ENCODE data around the gene DESI2.

The DESI2 gene

GRCh38 chr1:244634546-244634945 is 18.4 kb upstream of the DESI2 start:
- DNase-seq, result no peak
- Histone ChIP-seq H4K20me1 (ENCODE audit: insufficient read depth, low read length) (no peaks in the 10 kb centered on the region), H3K9ac (ENCODE audit: low read length) (no peak overlapping the region), H3F3A (ENCODE audit: insufficient read depth, low read length) (no peaks in the 10 kb centered on the region), H3K4me2 (ENCODE audit: low read depth, low read length) (no peak overlapping the region), H3K4me3 (ENCODE audit: low read length) (no peak overlapping the region), H2AFZ (ENCODE audit: low read length) (no peak overlapping the region), H3K36me3 (replicated peaks; ENCODE audit: insufficient read depth, low read length) (no peaks in the 10 kb centered on the region), H3K9me3 (replicated peaks; ENCODE audit: insufficient read depth, low read length) (no peaks in the 10 kb centered on the region), H3K27ac (ENCODE audit: low read length) (no peak overlapping the region), H3K4me1 (ENCODE audit: low read length) (no peaks in the 10 kb centered on the region), H3K79me2 (ENCODE audit: low read length) (no peaks in the 10 kb centered on the region), H3K9me2 (replicated peaks; ENCODE audit: insufficient read depth, low read length) (no peaks in the 10 kb centered on the region), H3K27me3 (replicated peaks; ENCODE audit: insufficient read depth, low read length) (no peaks in the 10 kb centered on the region)
- TF ChIP-seq EZH2 (optimal IDR thresholded peaks at IDR 0.05; ENCODE audit: low read depth, low read length) (no peak), EZH2phosphoT487 (IDR thresholded peaks at IDR 0.05; ENCODE audit: low read length) (no peak)
- TF ChIP-seq, protein P1, sequence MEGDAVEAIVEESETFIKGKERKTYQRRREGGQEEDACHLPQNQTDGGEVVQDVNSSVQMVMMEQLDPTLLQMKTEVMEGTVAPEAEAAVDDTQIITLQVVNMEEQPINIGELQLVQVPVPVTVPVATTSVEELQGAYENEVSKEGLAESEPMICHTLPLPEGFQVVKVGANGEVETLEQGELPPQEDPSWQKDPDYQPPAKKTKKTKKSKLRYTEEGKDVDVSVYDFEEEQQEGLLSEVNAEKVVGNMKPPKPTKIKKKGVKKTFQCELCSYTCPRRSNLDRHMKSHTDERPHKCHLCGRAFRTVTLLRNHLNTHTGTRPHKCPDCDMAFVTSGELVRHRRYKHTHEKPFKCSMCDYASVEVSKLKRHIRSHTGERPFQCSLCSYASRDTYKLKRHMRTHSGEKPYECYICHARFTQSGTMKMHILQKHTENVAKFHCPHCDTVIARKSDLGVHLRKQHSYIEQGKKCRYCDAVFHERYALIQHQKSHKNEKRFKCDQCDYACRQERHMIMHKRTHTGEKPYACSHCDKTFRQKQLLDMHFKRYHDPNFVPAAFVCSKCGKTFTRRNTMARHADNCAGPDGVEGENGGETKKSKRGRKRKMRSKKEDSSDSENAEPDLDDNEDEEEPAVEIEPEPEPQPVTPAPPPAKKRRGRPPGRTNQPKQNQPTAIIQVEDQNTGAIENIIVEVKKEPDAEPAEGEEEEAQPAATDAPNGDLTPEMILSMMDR (IDR thresholded peaks at IDR 0.05; ENCODE audit: low read length), result no peak

GRCh38 chr1:244636488-244637259 is 16.3 kb upstream of the DESI2 start:
- Histone ChIP-seq H3F3A (ENCODE audit: insufficient read depth, low read length) (no peaks in the 10 kb centered on the region), H3K36me3 (replicated peaks; ENCODE audit: insufficient read depth, low read length) (no peaks in the 10 kb centered on the region), H3K9ac (ENCODE audit: low read length) (no peak overlapping the region), H3K27ac (ENCODE audit: low read length) (no peak overlapping the region), H3K4me3 (ENCODE audit: low read length) (no peak overlapping the region), H3K9me2 (replicated peaks; ENCODE audit: insufficient read depth, low read length) (no peaks in the 10 kb centered on the region), H2AFZ (ENCODE audit: low read length) (no peak overlapping the region), H3K4me1 (ENCODE audit: low read length) (no peaks in the 10 kb centered on the region), H3K27me3 (replicated peaks; ENCODE audit: insufficient read depth, low read length) (no peaks in the 10 kb centered on the region), H4K20me1 (ENCODE audit: insufficient read depth, low read length) (no peaks in the 10 kb centered on the region), H3K79me2 (ENCODE audit: low read length) (no peaks in the 10 kb centered on the region), H3K9me3 (replicated peaks; ENCODE audit: insufficient read depth, low read length) (no peaks in the 10 kb centered on the region), H3K4me2 (ENCODE audit: low read depth, low read length) (no peak overlapping the region)
- no peak for TF ChIP-seq EZH2 (optimal IDR thresholded peaks at IDR 0.05; ENCODE audit: low read depth, low read length)
- TF ChIP-seq, protein P1 (IDR thresholded peaks at IDR 0.05; ENCODE audit: low read length), result no peak
- TF ChIP-seq EZH2phosphoT487 (IDR thresholded peaks at IDR 0.05; ENCODE audit: low read length), result no peak
- DNase-seq, result no peak

GRCh38 chr1:244639561-244639960 is 13.4 kb upstream of the DESI2 start:
- Histone ChIP-seq H4K20me1 (ENCODE audit: insufficient read depth, low read length) (no peaks in the 10 kb centered on the region), H2AFZ (ENCODE audit: low read length) (no peak overlapping the region), H3K4me1 (ENCODE audit: low read length) (no peaks in the 10 kb centered on the region), H3K4me2 (ENCODE audit: low read depth, low read length) (no peak overlapping the region), H3K79me2 (ENCODE audit: low read length) (no peaks in the 10 kb centered on the region), H3K27me3 (replicated peaks; ENCODE audit: insufficient read depth, low read length) (no peaks in the 10 kb centered on the region), H3K36me3 (replicated peaks; ENCODE audit: insufficient read depth, low read length) (no peaks in the 10 kb centered on the region), H3K9ac (ENCODE audit: low read length) (no peak overlapping the region), H3K9me3 (replicated peaks; ENCODE audit: insufficient read depth, low read length) (no peaks in the 10 kb centered on the region), H3K4me3 (ENCODE audit: low read length) (no peak overlapping the region), H3F3A (ENCODE audit: insufficient read depth, low read length) (no peaks in the 10 kb centered on the region), H3K27ac (ENCODE audit: low read length) (no peak overlapping the region), H3K9me2 (replicated peaks; ENCODE audit: insufficient read depth, low read length) (no peaks in the 10 kb centered on the region)
- TF ChIP-seq EZH2 (optimal IDR thresholded peaks at IDR 0.05; ENCODE audit: low read depth, low read length), result no peak
- no peak for DNase-seq

DNA sequence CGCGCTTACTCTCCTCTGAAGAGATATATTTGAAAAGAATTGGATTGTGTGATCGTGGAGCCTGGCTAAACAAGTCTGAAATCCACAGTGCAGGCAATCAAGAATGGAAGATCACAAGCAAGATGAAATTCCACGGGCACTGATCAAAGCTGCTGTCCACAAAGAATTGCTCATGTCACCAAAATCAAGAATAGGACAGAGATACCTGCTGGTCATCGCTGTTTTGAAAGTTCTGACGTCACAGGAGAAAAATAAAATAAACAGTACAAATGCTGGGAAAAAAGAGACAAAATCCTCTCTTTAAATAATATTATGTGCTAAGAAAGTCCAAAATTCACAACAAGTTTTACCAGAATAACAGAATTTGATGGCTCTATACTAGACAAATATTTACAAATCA is 12.0 kb upstream of the DESI2 start:
- Histone ChIP-seq H4K20me1 (ENCODE audit: insufficient read depth, low read length) (no peaks in the 10 kb centered on the region), H2AFZ (ENCODE audit: low read length) (no peak overlapping the region), H3K27ac (ENCODE audit: low read length) (no peak overlapping the region), H3K27me3 (replicated peaks; ENCODE audit: insufficient read depth, low read length) (no peaks in the 10 kb centered on the region), H3K9me2 (replicated peaks; ENCODE audit: insufficient read depth, low read length) (no peaks in the 10 kb centered on the region), H3K79me2 (ENCODE audit: low read length) (no peaks in the 10 kb centered on the region), H3K4me3 (ENCODE audit: low read length) (no peak overlapping the region), H3K9me3 (replicated peaks; ENCODE audit: insufficient read depth, low read length) (no peaks in the 10 kb centered on the region), H3K4me1 (ENCODE audit: low read length) (no peaks in the 10 kb centered on the region), H3K9ac (ENCODE audit: low read length) (no peak overlapping the region), H3K36me3 (replicated peaks; ENCODE audit: insufficient read depth, low read length) (no peaks in the 10 kb centered on the region), H3F3A (ENCODE audit: insufficient read depth, low read length) (no peaks in the 10 kb centered on the region), H3K4me2 (ENCODE audit: low read depth, low read length) (no peak overlapping the region)
- TF ChIP-seq EZH2 (optimal IDR thresholded peaks at IDR 0.05; ENCODE audit: low read depth, low read length), result no peak
- TF ChIP-seq, protein P1 (IDR thresholded peaks at IDR 0.05; ENCODE audit: low read length), result no peak
- TF ChIP-seq EZH2phosphoT487 (IDR thresholded peaks at IDR 0.05; ENCODE audit: low read length), result no peak
- DNase-seq, result no peak
